Tibial nerve (tissue), 3 donors: ENCODE data around the gene CALHM5.

Experiments used
- CTCF ChIP-seq, 5 experiments: fragments of 200-600 bp in 3 of 5; fragments of 450-650 bp in 2 of 5; sonication (generic) in 3 of 5; IDR thresholded peaks; one replicate each; pipeline ENCODE4 v1.5.1; 2016 to 2019; ENCODE audit warnings: antibody characterized with exemption in 5 of 5, mild to moderate bottlenecking in 3 of 5, moderate library complexity in 2 of 5
- POLR2A ChIP-seq, 2 donors: fragments of 450-650 bp; IDR thresholded peaks; one replicate each; pipeline ENCODE4 v1.6.1; 2017; ENCODE audit warnings: antibody characterized with exemption in 2 of 2, mild to moderate bottlenecking in 2 of 2, moderate library complexity in 2 of 2

- TF ChIP-seq CTCF (IDR thresholded peaks at IDR 0.05) (no peak), POLR2A (IDR thresholded peaks at IDR 0.05) (no peak)
Measured at GRCh38 chr6:116513224-116513875, 1.9 kb downstream of the CALHM5 start.
